ENCODE measurements around the gene TAPBP.
A peak's percentile ranks its signal among the peaks of the same experiment; 100 is the strongest.

Gene TAPBP

DNA sequence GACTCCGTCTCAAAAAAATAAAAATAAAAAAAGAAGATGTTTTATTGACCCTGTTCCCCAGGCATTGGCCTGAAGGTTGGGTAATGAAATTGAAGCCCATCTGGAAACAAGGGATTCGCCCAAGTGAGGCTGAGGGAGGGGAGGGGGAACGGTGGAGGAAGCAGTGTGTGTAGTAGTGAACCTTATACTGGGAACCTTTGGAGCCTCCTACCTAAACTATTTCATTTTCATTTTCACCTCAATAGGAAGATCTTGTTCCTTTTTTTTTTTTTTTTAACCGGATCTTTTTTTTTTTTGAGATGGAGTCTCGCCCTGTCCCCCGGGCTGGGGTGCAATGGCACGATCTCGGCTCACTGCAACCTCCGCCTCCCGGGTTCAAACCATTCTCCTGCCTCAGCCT is 16.9 kb upstream of the TAPBP start:
- Histone ChIP-seq H3K36me3 (ENCODE audit: low read length) (no peaks in the 10 kb centered on the region), H3K4me2 (ENCODE audit: low read depth, low read length, poor library complexity, severe bottlenecking) (no peak overlapping the region), H3K27ac (ENCODE audit: low read depth, low read length) (no peak overlapping the region), H3K27me3 (ENCODE audit: low read length) (no peaks in the 10 kb centered on the region), H3K4me3 (ENCODE audit: insufficient read depth, low read length, poor library complexity, severe bottlenecking) (no peak overlapping the region), H3K79me2 (ENCODE audit: insufficient read depth, low read length) (no peaks in the 10 kb centered on the region), H3F3A (ENCODE audit: insufficient read depth) (peaks cover 5% of the 10 kb centered on the region), H4K20me1 (ENCODE audit: low read depth, low read length) (no peaks in the 10 kb centered on the region), H2AFZ (ENCODE audit: low read depth, low read length, severe bottlenecking) (no peak overlapping the region), H3K9ac (ENCODE audit: low read length) (no peak overlapping the region), H3K9me2 (replicated peaks; ENCODE audit: insufficient read depth, low read length) (no peaks in the 10 kb centered on the region), H3K9me3 (ENCODE audit: insufficient read depth, low read length) (no peaks in the 10 kb centered on the region)
- no peak for TF ChIP-seq EZH2phosphoT487 (conservative IDR thresholded peaks at IDR 0.05; ENCODE audit: low read length)
- TF ChIP-seq, protein P1, sequence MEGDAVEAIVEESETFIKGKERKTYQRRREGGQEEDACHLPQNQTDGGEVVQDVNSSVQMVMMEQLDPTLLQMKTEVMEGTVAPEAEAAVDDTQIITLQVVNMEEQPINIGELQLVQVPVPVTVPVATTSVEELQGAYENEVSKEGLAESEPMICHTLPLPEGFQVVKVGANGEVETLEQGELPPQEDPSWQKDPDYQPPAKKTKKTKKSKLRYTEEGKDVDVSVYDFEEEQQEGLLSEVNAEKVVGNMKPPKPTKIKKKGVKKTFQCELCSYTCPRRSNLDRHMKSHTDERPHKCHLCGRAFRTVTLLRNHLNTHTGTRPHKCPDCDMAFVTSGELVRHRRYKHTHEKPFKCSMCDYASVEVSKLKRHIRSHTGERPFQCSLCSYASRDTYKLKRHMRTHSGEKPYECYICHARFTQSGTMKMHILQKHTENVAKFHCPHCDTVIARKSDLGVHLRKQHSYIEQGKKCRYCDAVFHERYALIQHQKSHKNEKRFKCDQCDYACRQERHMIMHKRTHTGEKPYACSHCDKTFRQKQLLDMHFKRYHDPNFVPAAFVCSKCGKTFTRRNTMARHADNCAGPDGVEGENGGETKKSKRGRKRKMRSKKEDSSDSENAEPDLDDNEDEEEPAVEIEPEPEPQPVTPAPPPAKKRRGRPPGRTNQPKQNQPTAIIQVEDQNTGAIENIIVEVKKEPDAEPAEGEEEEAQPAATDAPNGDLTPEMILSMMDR (IDR thresholded peaks at IDR 0.05; ENCODE audit: insufficient read depth, low read length, poor library complexity, severe bottlenecking): no peak

DNA sequence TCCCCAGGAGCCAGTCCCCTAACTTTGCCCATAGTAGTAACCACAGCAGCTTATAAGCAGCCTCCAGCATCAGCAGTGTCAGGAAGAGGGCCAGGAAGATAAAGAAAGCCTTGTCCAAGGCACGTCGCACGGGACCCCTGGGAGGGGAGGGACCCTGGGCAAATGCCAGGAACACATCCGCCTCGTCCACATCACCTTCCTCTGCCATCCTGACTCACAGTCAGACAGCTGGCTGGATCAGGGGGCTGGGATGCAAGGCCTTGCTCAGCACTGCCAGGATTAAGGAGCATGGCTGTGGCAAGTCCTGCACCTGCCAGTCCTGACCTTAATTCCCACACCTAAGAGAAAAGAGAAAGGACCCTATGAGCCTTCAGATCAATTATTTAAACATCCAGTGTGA is 15.2 kb upstream of the TAPBP start:
- Histone ChIP-seq H3K4me3 (ENCODE audit: insufficient read depth, low read length, poor library complexity, severe bottlenecking) (no peak overlapping the region), H4K20me1 (ENCODE audit: low read depth, low read length) (no peaks in the 10 kb centered on the region), H2AFZ (ENCODE audit: low read depth, low read length, severe bottlenecking) (no peak overlapping the region), H3K27me3 (ENCODE audit: low read length) (no peaks in the 10 kb centered on the region), H3K9me2 (replicated peaks; ENCODE audit: insufficient read depth, low read length) (no peaks in the 10 kb centered on the region), H3K9ac (ENCODE audit: low read length) (no peak overlapping the region), H3K27ac (ENCODE audit: low read depth, low read length) (no peak overlapping the region), H3K36me3 (ENCODE audit: low read length) (no peaks in the 10 kb centered on the region), H3K79me2 (ENCODE audit: insufficient read depth, low read length) (no peaks in the 10 kb centered on the region), H3K4me2 (ENCODE audit: low read depth, low read length, poor library complexity, severe bottlenecking) (no peak overlapping the region), H3K9me3 (ENCODE audit: insufficient read depth, low read length) (no peaks in the 10 kb centered on the region), H3F3A (ENCODE audit: insufficient read depth) (peaks cover 10% of the 10 kb centered on the region)
- TF ChIP-seq EZH2phosphoT487 (conservative IDR thresholded peaks at IDR 0.05; ENCODE audit: low read length): no peak
- TF ChIP-seq, protein P1 (IDR thresholded peaks at IDR 0.05; ENCODE audit: insufficient read depth, low read length, poor library complexity, severe bottlenecking): no peak

DNA sequence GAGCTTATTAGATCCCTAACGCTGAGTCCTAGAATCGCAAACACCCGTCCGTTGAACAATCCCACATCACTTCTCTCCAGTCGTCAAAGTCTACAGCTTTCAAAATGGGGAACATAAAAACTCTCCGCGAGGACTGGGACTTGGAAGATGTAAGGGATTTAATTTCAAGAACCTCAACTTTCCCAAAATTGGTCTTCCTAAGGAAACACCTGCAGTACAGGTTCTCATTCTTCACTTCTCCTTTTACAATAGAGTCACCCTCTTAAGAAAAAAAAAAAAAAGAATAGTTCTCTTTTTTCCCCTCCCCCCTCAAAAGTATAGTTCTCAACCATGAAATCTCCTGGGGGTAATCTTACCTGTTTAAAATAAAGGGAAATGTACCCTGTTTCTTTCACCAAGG is 10.2 kb upstream of the TAPBP start:
- peak overlapping the region; percentile 64 for H3K4me2 ChIP-seq (ENCODE audit: low read depth, low read length, poor library complexity, severe bottlenecking)
- H2AFZ ChIP-seq (ENCODE audit: low read depth, low read length, severe bottlenecking): peak overlapping the region; percentile 2
- no peaks in the 10 kb centered on the region for H3K9me3 ChIP-seq (ENCODE audit: insufficient read depth, low read length)
- H3K27ac ChIP-seq (ENCODE audit: low read depth, low read length): peak overlapping the region; percentile 92
- H3F3A ChIP-seq (ENCODE audit: insufficient read depth): peaks cover 32% of the 10 kb centered on the region
- H3K36me3 ChIP-seq (ENCODE audit: low read length): peaks cover 13% of the 10 kb centered on the region; the same call in 1 of the 2 replicates
- TF ChIP-seq, protein P1 (IDR thresholded peaks at IDR 0.05; ENCODE audit: insufficient read depth, low read length, poor library complexity, severe bottlenecking): no peak
- TF ChIP-seq EZH2phosphoT487 (conservative IDR thresholded peaks at IDR 0.05; ENCODE audit: low read length): no peak
- peak overlapping the region; percentile 54 for H3K4me3 ChIP-seq (ENCODE audit: insufficient read depth, low read length, poor library complexity, severe bottlenecking)
- no peaks in the 10 kb centered on the region; the same call in 1 of the 2 replicates for H4K20me1 ChIP-seq (ENCODE audit: low read depth, low read length)
- peak overlapping the region; percentile 94 for H3K9ac ChIP-seq (ENCODE audit: low read length)
- peaks cover 34% of the 10 kb centered on the region for H3K79me2 ChIP-seq (ENCODE audit: insufficient read depth, low read length)
- no peaks in the 10 kb centered on the region for H3K9me2 ChIP-seq (replicated peaks; ENCODE audit: insufficient read depth, low read length)
- H3K27me3 ChIP-seq (ENCODE audit: low read length): no peaks in the 10 kb centered on the region

All from SU-DHL-6 (cell line).